Measurements from ENCODE around the gene GDF15.

DNA sequence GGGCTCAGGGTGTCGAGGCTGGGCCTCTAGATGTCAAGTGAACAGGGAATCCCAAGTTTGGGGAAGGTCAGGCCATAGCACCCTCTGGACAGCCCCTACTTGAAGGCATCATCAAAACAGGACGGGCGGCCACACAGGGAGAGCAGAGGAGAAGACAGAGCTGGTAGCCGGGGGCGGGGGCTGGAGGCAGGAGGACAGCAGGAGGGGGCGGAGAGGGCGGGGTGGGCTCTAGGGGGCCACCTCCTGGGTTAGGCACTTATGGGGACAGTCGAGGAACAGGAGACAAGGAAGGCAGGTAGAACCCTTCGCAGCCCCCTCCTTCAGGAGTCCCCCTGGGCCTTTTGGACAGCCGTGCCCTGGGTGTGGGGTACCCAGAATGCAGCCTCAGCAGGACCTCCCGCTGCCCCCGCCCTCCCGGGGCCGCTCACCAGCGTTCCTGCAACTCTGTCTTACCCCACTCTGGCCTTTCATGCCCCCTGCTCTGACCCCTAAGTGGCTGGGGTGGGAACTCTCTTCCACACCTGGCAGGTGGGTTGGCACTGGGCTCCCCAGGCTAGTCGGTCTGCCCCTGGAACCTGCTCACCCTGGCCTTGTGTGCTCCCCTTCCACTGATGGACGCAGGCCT, 39.0 kb downstream of the GDF15 start:
- no peak for TF ChIP-seq CREB5 (CRISPR knock-in tag; IDR thresholded peaks at IDR 0.05; ENCODE audit: low read depth)
- no peak for TF ChIP-seq ARNTL (CRISPR knock-in tag; IDR thresholded peaks at IDR 0.05; ENCODE audit: borderline replicate concordance, low read depth)
- no peak for TF ChIP-seq OSR1 (CRISPR knock-in tag; IDR thresholded peaks at IDR 0.05)
- TF ChIP-seq ZFP3 (CRISPR knock-in tag; IDR thresholded peaks at IDR 0.05): no peak
- TF ChIP-seq ZFP30 (CRISPR knock-in tag; IDR thresholded peaks at IDR 0.05): no peak
- TF ChIP-seq BACH2 (CRISPR knock-in tag; IDR thresholded peaks at IDR 0.05; ENCODE audit: borderline replicate concordance): no peak
- no peak for TF ChIP-seq RARB (CRISPR knock-in tag; IDR thresholded peaks at IDR 0.05)

Data from SK-N-SH treated with all-trans-retinoic acid at 6 μM for 48 hours (cell line).